ENCODE measurements around the gene PKNOX2.

The PKNOX2 gene

DNA sequence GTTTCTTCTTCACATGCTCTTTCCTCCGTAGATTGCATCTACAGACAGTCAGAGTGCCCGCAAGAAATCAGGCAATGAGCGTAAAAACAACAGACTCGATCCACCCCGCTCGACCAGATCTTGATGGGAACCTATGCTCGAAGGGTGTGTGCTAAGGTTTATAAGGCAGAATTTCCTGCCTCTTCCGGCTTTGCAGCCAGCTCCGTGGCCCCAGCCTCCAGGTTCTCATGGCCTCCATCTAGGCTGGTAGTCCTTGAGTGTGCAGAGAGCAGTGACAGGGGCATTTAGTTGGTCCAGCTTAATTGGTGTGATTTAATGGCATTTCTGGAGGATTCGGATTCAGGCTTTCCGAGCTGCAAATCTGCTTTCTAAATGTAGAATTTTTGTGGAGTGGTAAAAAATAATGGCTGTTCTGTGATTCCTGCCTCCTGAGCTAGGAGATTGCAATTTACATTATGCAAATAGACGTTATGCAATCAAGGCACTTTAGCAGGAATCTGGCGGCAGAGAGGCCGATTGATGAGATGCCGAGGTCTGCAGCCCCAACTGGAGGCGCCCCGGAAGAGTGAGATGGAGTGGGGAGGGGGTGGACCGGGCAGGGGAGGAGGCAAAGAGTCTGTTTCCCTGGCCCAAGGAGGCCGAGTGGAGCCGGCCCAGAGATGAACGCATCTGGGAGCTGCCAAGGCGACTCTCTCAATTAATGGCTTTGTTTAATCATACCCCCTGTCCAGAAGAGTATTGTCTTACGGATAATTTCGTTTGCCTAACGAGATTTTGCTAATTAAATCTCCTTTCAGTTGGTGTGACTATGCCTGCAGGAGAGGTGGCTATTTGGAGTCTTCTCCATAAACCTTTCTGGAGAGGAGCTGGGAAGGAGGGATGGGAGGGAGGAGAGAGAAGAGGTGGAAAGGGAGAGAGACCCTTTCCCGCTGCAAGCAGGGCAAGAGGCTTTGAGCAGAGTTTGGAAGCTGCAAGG lies 75.3 kb downstream of the PKNOX2 start:
- Histone ChIP-seq H3K27me3 (ENCODE audit: control insufficient read depth, low read length) (0 out of 2 replicates have a peak, but pooled peaks cover 4% of the 10 kb centered on the region), H3K27ac (ENCODE audit: low read depth, low read length) (no peak overlapping the region), H3K4me1 (ENCODE audit: control insufficient read depth, low read length) (no peaks in the 10 kb centered on the region), H3K9me3 (ENCODE audit: control insufficient read depth, insufficient read depth, low read length) (no peaks in the 10 kb centered on the region), H3K4me3 (ENCODE audit: low read length) (no peak overlapping the region), H3K79me2 (ENCODE audit: control insufficient read depth, low read length) (no peaks in the 10 kb centered on the region), H3F3A (ENCODE audit: control insufficient read depth, insufficient read depth) (no peaks in the 10 kb centered on the region), H3K9me2 (replicated peaks; ENCODE audit: control insufficient read depth, low read length) (no peaks in the 10 kb centered on the region), H3K36me3 (ENCODE audit: control insufficient read depth, low read length) (no peaks in the 10 kb centered on the region), H3K4me2 (ENCODE audit: low read length) (no peak overlapping the region), H4K20me1 (ENCODE audit: control insufficient read depth, insufficient read depth, low read depth, low read length) (no peaks in the 10 kb centered on the region)
- TF ChIP-seq CTCF (IDR thresholded peaks at IDR 0.05; ENCODE audit: low read depth, low read length, poor library complexity, severe bottlenecking): no peak
- no peak for TF ChIP-seq EZH2phosphoT487 (IDR thresholded peaks at IDR 0.05; ENCODE audit: borderline replicate concordance, low read length)

DNA sequence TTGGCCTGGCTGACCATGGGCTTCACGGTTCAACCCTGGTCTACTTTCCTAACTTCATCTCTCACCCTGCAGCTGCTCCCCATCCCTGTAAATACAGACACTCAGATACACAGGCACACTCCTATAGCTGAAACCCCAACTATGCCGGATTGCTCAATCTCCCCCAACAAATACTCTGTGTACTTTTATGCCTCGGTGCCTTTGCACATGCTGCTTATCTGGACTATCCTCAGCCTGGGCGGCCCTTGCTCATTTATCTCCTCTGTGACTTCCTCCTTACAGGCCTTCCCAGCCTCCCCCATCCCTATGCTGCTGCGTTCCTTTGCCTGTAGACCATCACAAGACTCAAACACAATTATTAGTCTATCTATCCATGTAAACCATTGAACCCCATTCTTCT lies 76.6 kb downstream of the PKNOX2 start:
- Histone ChIP-seq H3K9me2 (replicated peaks; ENCODE audit: control insufficient read depth, low read length) (no peaks in the 10 kb centered on the region), H3K27me3 (ENCODE audit: control insufficient read depth, low read length) (0 out of 2 replicates have a peak, but pooled peaks cover 4% of the 10 kb centered on the region), H4K20me1 (ENCODE audit: control insufficient read depth, insufficient read depth, low read depth, low read length) (no peaks in the 10 kb centered on the region), H3K4me3 (ENCODE audit: low read length) (no peak overlapping the region), H3K4me2 (ENCODE audit: low read length) (no peak overlapping the region), H3F3A (ENCODE audit: control insufficient read depth, insufficient read depth) (no peaks in the 10 kb centered on the region), H3K27ac (ENCODE audit: low read depth, low read length) (no peak overlapping the region), H3K79me2 (ENCODE audit: control insufficient read depth, low read length) (no peaks in the 10 kb centered on the region), H3K36me3 (ENCODE audit: control insufficient read depth, low read length) (no peaks in the 10 kb centered on the region), H3K4me1 (ENCODE audit: control insufficient read depth, low read length) (no peaks in the 10 kb centered on the region), H3K9me3 (ENCODE audit: control insufficient read depth, insufficient read depth, low read length) (no peaks in the 10 kb centered on the region)
- TF ChIP-seq CTCF (IDR thresholded peaks at IDR 0.05; ENCODE audit: low read depth, low read length, poor library complexity, severe bottlenecking) (no peak), EZH2phosphoT487 (IDR thresholded peaks at IDR 0.05; ENCODE audit: borderline replicate concordance, low read length) (no peak)

DNA sequence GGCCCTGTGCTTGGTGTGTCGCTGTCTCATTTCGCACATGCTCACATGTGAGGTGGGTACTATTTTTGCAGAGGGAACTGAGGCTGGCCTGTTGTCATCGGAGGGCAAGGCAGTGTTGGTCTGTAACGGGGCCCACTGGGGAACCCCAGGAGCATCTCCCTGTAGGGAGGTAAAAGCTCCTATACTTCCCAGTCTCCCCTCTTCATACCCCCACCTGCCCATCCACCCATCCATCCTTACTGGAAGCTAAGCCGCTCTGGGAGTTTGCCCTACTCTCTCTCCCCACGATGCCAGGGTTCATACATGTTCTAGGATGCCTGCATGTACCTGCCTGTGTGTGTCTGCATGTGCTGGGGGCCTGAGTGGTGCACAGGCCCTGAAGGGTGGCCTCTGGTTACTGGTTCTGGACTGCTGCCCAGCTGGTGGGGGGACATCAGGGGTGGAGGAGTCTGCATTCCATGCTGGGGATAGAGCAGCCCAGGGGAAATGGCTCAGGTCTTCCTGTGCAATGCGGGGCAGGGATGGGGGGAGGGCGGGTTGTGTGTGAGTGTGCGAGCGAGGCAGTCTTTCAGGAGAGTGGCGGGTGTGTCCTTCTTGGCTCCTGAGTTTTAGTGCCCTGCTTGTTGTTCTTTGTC lies 77.7 kb downstream of the PKNOX2 start:
- no peaks in the 10 kb centered on the region for H3K9me2 ChIP-seq (replicated peaks; ENCODE audit: control insufficient read depth, low read length)
- TF ChIP-seq EZH2phosphoT487 (IDR thresholded peaks at IDR 0.05; ENCODE audit: borderline replicate concordance, low read length) (no peak), CTCF (IDR thresholded peaks at IDR 0.05; ENCODE audit: low read depth, low read length, poor library complexity, severe bottlenecking) (no peak)
- H3K4me1 ChIP-seq (ENCODE audit: control insufficient read depth, low read length): no peaks in the 10 kb centered on the region
- no peaks in the 10 kb centered on the region for H4K20me1 ChIP-seq (ENCODE audit: control insufficient read depth, insufficient read depth, low read depth, low read length)
- H3K79me2 ChIP-seq (ENCODE audit: control insufficient read depth, low read length): no peaks in the 10 kb centered on the region
- no peak overlapping the region for H3K27ac ChIP-seq (ENCODE audit: low read depth, low read length)
- H3K4me3 ChIP-seq (ENCODE audit: low read length): no peak overlapping the region
- H3K4me2 ChIP-seq (ENCODE audit: low read length): no peak overlapping the region
- no peaks in the 10 kb centered on the region for H3K36me3 ChIP-seq (ENCODE audit: control insufficient read depth, low read length)
- H3K9me3 ChIP-seq (ENCODE audit: control insufficient read depth, insufficient read depth, low read length): no peaks in the 10 kb centered on the region
- no peaks in the 10 kb centered on the region for H3F3A ChIP-seq (ENCODE audit: control insufficient read depth, insufficient read depth)
- 0 out of 2 replicates have a peak, but pooled peaks cover 4% of the 10 kb centered on the region for H3K27me3 ChIP-seq (ENCODE audit: control insufficient read depth, low read length)

Data from DOHH2 (cell line).